CD4-positive, alpha-beta memory T cell (primary cell): Measurements from ENCODE around the gene CAMKK1. TPM values are rescaled to one million over a fixed set of nuclear protein-coding genes. Genes with fewer than 3 reads are reported as not detected.
A peak's percentile ranks its signal among the peaks of the same experiment; 100 is the strongest.

Experiments used
- CTCF ChIA-PET: fragments of 350-600 bp; sonication (Branson Sonifier 250); formaldehyde crosslinking; loops from one replicate; lab custom pipeline; 2021; ENCODE audit warnings: inconsistent platforms; ENCODE audit not compliant: partially characterized antibody; lab: Charles Lee
- POLR2A ChIA-PET: fragments of 350-600 bp; sonication (Branson Sonifier 250); formaldehyde crosslinking; loops from one replicate; lab custom pipeline; 2021; ENCODE audit not compliant: partially characterized antibody; lab: Charles Lee
- DNase-seq, 5 donors: peaks; one replicate each; pipeline versions ENCODE4 v3.0.0 to v3.0.0-alpha.2; 2020 to 2022; ENCODE audit warnings: mixed read lengths in 1 of 5
- H3K27ac ChIP-seq: one replicate; pipeline ENCODE4 v1.7.0; 2013; ENCODE audit warnings: low read depth, low read length
- H3K27me3 ChIP-seq: 2 replicates; pipeline ENCODE4 v1.7.0; 2013; ENCODE audit warnings: mild to moderate bottlenecking, low read length, moderate library complexity; ENCODE audit not compliant: insufficient read depth
- H3K36me3 ChIP-seq: 2 replicates; pipeline ENCODE4 v1.7.0; 2013; ENCODE audit warnings: mild to moderate bottlenecking, low read length, moderate library complexity; ENCODE audit not compliant: insufficient read depth
- H3K4me1 ChIP-seq: 2 replicates; pipeline ENCODE4 v1.7.0; 2013; ENCODE audit warnings: mild to moderate bottlenecking, low read length, moderate library complexity; ENCODE audit not compliant: insufficient read depth
- H3K4me3 ChIP-seq, 2 donors: one replicate each; pipeline ENCODE4 v1.7.0; 2013; ENCODE audit warnings: low read length in 2 of 2, mild to moderate bottlenecking in 1 of 2
- H3K9me3 ChIP-seq, 2 donors: one replicate each; pipeline ENCODE4 v1.7.0; 2013; ENCODE audit warnings: low read length in 2 of 2, control low read depth in 1 of 2; ENCODE audit not compliant: control insufficient read depth in 1 of 2
- H3K27ac Mint-ChIP-seq, 7 donors: one replicate each; pipeline ENCODE4 v1.8.0; 2020 to 2021; ENCODE audit warnings: mixed read lengths in 7 of 7, mild to moderate bottlenecking in 6 of 7, inconsistent platforms in 3 of 7, moderate library complexity in 3 of 7
- H3K27me3 Mint-ChIP-seq, 2 donors: one replicate each; pipeline ENCODE4 v1.8.0; 2020 to 2021; ENCODE audit warnings: mixed read lengths in 2 of 2
- H3K36me3 Mint-ChIP-seq, 2 donors: one replicate each; pipeline ENCODE4 v1.8.0; 2020 to 2021; ENCODE audit warnings: mixed read lengths in 2 of 2, inconsistent platforms in 1 of 2, mild to moderate bottlenecking in 1 of 2
- H3K4me1 Mint-ChIP-seq, 4 donors: one replicate each; pipeline ENCODE4 v1.8.0; 2020 to 2021; ENCODE audit warnings: mixed read lengths in 4 of 4, mild to moderate bottlenecking in 1 of 4
- H3K4me3 Mint-ChIP-seq, 8 donors: one replicate each; pipeline ENCODE4 v1.8.0; 2020 to 2021; ENCODE audit warnings: mixed read lengths in 8 of 8, mild to moderate bottlenecking in 7 of 8, moderate library complexity in 6 of 8, inconsistent platforms in 3 of 8
- H3K9me3 Mint-ChIP-seq, 8 donors: one replicate each; pipeline ENCODE4 v1.8.0; 2020 to 2021; ENCODE audit warnings: mixed read lengths in 8 of 8, mild to moderate bottlenecking in 5 of 8, inconsistent platforms in 3 of 8, moderate library complexity in 1 of 8
- intact Hi-C: fragments of 100-400 bp; cut with micrococcal nuclease; formaldehyde crosslinking; loops from one replicate; pipeline ENCODE4 v1.15.1; 2023
- polyA plus RNA-seq, 2 donors: library from polyadenylated mRNA; unstranded; fragments of 300-500 nt; fragmentation: Illumina TruSeq; gene quantifications; one replicate each; pipeline ENCODE4 v1.2.3, GENCODE V29; 2021
- total RNA-seq, 2 experiments: library from RNA; stranded (reverse); gene quantifications; one replicate each; pipeline ENCODE4 v1.2.3, GENCODE V29; 2021

The CAMKK1 gene
- total and polyA plus RNA-seq, 4 experiments from 2014 or later: 0.18 to 3.5 (median 3.0) TPM

DNA sequence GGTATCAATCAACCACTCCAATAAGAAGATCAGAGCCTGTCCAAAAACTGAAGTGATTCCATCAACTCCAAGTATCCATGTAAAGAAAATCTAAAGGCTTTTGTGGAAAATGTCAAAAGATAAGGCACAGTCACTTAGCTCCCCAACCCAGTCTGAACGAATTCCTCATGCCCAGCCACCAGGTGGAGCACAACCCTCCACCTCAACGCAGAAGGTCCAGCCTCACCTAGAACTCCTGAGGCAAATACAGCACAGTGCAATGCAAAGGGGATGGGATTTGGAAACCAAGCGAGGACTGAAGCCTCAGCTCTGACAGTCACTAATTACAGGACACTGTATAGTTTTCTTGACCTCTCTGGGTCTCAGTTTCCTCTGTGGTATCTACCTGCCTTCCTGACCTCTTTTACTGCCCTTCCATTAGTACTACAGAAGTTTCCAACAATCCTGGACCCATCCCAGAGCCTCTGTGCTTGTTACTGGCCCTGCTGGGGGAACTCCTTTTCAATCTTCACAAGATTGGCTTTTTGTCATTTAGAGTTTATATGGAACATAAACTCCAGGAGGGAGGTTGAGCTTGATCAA is 48.8 kb downstream of the CAMKK1 start:
- no peaks in the 10 kb centered on the region for H3K27me3 Mint-ChIP-seq
- intact Hi-C loops: loop anchor here (1.0 to 10.0 kb wide), 2 partner anchors 49 to 521 kb away; partner anchors contain the start of genes CAMKK1 and UBE2G1
- Histone ChIP-seq H3K4me3 (no peak overlapping the region), H3K9me3 (no peaks in the 10 kb centered on the region), H3K4me1 (peaks cover 30% of the 10 kb centered on the region), H3K36me3 (peaks cover 22% of the 10 kb centered on the region), H3K27me3 (no peaks in the 10 kb centered on the region), H3K27ac (no peak overlapping the region)
- H3K36me3 Mint-ChIP-seq: peaks cover 18 to 38% of the 10 kb centered on the region in 2 donors
- peak in 4 of 5 donors; percentile 27 to 38 (median 32) for DNase-seq
- POLR2A ChIA-PET: interaction anchor here (1.4 to 3.5 kb wide), 2 partner anchors 105 to 121 kb away, joined by 3 to 32 read pairs; partner anchors contain the start of gene HASPIN
- peak overlapping the region; percentile 1 to 84 (median 54) for H3K27ac Mint-ChIP-seq
- peaks cover 19 to 45% (median 30%) of the 10 kb centered on the region in 4 donors for H3K4me1 Mint-ChIP-seq
- no peaks in the 10 kb centered on the region for H3K9me3 Mint-ChIP-seq
- CTCF ChIA-PET: interaction anchor here (0.6 to 9.0 kb wide), 13 partner anchors 10 to 232 kb away, joined by 3 to 127 read pairs (median 3); partner anchors contain the start of genes CTNS and SHPK
- H3K4me3 Mint-ChIP-seq: peak overlapping the region; percentile 70 to 96 (median 94)

DNA sequence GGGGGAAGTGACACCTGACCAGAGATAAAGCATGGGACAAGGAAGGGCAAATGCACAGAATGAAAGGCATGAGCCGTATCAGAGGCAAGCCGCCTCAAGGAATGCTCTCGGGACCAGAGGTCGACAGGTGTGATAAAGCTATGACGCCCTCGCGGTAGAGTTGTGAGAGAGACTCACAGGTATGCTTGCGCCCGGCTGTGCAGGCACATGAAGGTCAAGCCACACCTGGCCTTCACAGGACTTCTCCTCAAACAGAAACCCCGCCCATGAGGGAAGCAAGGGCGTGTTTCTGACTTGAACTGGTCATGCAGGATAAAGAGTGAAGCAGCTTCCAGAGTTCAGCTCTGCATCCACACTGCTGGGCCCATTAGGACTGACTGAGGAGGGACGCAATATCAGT is 54.6 kb downstream of the CAMKK1 start:
- ChIA-PET POLR2A (interaction anchor here (0.8 to 1.6 kb wide), 2 partner anchors 8 to 202 kb away, joined by 3 to 6 read pairs; partner anchors contain the start of genes CTNS, NCBP3 and SHPK), CTCF (interaction anchor here (0.6 to 4.5 kb wide), 5 partner anchors 10 to 168 kb away, joined by 3 to 30 read pairs (median 3); no protein-coding TSS in a partner anchor)
- Mint-ChIP-seq H3K27ac (peak overlapping the region in 2 of 7 donors; percentile 65 to 80), H3K4me1 (peaks cover 15 to 36% (median 28%) of the 10 kb centered on the region in 4 donors), H3K36me3 (peaks cover 51 to 65% of the 10 kb centered on the region in 2 donors), H3K4me3 (no peak overlapping the region), H3K9me3 (no peaks in the 10 kb centered on the region), H3K27me3 (no peaks in the 10 kb centered on the region)
- H3K4me1 ChIP-seq: peaks cover 2% of the 10 kb centered on the region
- intact Hi-C loops: no loop called here
- H3K36me3 ChIP-seq: peaks cover 42% of the 10 kb centered on the region
- H3K27ac ChIP-seq: no peak overlapping the region
- DNase-seq: no peak
- no peaks in the 10 kb centered on the region for H3K9me3 ChIP-seq
- H3K27me3 ChIP-seq: no peaks in the 10 kb centered on the region
- H3K4me3 ChIP-seq: no peak overlapping the region

DNA sequence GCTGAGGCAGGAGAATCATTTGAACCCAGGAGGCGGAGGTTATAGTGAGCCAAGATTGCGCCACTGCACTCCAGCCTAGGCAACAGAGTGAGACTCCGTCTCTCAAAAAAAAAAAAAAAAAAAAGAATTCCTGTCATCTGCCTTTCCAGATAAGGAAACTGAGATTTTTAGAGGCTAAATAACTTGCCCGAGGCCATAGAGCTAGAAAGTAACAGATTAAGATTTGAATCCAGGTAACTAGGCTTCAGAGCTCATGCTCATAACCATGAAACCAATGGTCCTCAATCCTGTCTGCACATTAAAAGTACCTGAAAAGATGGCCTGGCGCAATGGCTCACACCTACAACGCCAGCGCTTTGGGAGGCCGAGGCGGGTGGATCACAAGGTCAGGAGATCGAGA is 56.3 kb downstream of the CAMKK1 start:
- intact Hi-C loops: no loop called here
- H3K4me3 Mint-ChIP-seq: no peak overlapping the region
- Histone ChIP-seq H3K9me3 (no peaks in the 10 kb centered on the region), H3K27me3 (no peaks in the 10 kb centered on the region), H3K4me1 (no peaks in the 10 kb centered on the region), H3K36me3 (peaks cover 34% of the 10 kb centered on the region), H3K27ac (no peak overlapping the region), H3K4me3 (no peak overlapping the region)
- ChIA-PET POLR2A (no interaction called here), CTCF (interaction anchor here (0.6 to 4.4 kb wide), 4 partner anchors 10 to 118 kb away, joined by 3 to 24 read pairs (median 4); partner anchors contain the start of gene NCBP3)
- DNase-seq: no peak
- peaks cover 52 to 64% of the 10 kb centered on the region in 2 donors for H3K36me3 Mint-ChIP-seq
- H3K27ac Mint-ChIP-seq: peak overlapping the region in 1 of 7 donors; percentile 35
- H3K27me3 Mint-ChIP-seq: no peaks in the 10 kb centered on the region
- no peaks in the 10 kb centered on the region for H3K9me3 Mint-ChIP-seq
- H3K4me1 Mint-ChIP-seq: peaks cover 15 to 36% (median 27%) of the 10 kb centered on the region in 4 donors

DNA sequence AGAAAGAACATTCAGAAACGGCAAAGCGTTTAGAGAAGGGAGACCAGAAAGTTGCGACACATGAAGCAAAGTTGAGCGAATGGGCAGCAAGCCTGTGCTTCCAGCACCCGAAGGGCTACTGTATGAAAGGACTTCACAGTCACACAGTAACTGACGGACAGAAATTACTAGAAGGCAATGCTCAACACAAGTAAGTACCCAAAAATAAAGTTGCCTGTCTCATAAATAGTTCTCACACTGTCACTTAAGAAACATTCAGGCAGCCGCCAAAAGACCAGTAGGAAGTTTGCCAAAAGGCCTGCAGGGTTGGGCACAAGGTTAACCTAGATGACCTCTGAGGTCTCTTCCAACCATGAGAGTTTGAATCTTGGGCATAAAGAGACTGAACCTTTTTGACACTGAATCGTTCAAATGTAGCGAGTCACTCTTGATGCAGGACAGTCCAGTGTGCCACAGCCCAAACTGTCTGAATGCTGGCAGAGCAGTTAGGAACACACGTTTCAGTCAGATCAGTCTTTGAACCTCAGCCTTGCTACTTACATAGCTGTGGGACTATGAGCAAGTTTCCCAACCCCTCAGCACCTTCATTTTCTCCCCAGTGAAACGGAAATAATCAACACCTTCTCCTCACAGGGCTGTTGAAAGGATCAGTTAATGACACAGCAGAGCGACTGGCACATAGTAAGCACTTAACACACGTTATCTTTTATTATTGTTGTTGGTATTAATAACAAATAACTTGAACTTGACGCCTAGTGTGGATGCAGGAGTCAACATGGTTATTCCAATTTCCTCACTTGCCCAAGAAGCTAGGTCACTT is 57.2 kb downstream of the CAMKK1 start:
- ChIA-PET CTCF (interaction anchor here (1.1 to 4.4 kb wide), 2 partner anchors 78 to 98 kb away, joined by 3 to 24 read pairs; no protein-coding TSS in a partner anchor), POLR2A (no interaction called here)
- Histone ChIP-seq H3K4me1 (no peaks in the 10 kb centered on the region), H3K36me3 (peaks cover 32% of the 10 kb centered on the region), H3K4me3 (no peak overlapping the region), H3K27ac (no peak overlapping the region), H3K27me3 (no peaks in the 10 kb centered on the region), H3K9me3 (no peaks in the 10 kb centered on the region)
- Mint-ChIP-seq H3K27me3 (no peaks in the 10 kb centered on the region), H3K4me1 (peaks cover 13 to 27% (median 21%) of the 10 kb centered on the region in 4 donors), H3K4me3 (no peak overlapping the region), H3K27ac (peak overlapping the region in 1 of 7 donors; percentile 56), H3K36me3 (peaks cover 47 to 55% of the 10 kb centered on the region in 2 donors), H3K9me3 (no peaks in the 10 kb centered on the region)
- intact Hi-C loops: no loop called here
- DNase-seq: no peak

DNA sequence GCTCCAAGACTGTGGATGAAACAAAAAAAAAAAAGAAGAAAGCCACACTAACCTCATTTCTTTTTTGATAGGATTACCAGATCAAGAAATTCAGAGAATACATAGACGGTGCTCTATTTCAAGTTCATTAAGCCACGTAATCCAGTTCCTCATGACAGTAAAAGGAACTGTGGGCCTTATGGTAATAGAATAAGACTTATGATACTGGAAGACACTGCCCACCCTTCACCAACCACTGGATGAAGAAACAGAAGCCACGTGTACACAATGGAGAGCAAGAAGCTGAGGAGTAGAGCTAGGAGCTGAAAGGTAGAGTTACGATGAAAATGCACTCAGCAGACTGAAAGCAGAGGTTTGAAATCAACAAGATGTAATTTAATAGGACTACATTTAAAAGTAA is 58.0 kb downstream of the CAMKK1 start:
- POLR2A ChIA-PET: interaction anchor here (0.7 kb wide), 1 partner anchor 111 kb away, joined by 3 read pairs; the partner anchor contains the start of gene HASPIN
- H3K9me3 Mint-ChIP-seq: no peaks in the 10 kb centered on the region
- peaks cover 42 to 50% of the 10 kb centered on the region in 2 donors for H3K36me3 Mint-ChIP-seq

DNA sequence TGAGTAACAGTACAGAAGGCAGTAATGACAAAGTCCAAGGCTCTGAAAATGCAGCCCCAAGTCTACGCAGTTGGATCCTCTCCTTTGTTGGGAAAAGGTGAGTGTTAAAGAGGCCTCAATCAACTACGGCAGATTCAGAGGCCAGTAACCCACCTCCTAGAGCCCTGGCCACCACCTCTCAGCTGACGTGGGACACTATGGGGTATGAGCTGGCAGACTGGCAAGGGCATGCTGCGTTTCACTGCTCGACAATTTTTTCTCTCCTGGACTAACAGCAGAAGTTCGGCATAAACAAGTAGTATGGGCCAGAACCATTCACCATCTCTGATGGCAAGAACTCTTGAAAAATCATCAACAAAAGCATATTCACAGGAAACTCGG is 64.0 kb downstream of the CAMKK1 start:
- H3K27me3 Mint-ChIP-seq: no peaks in the 10 kb centered on the region
- H3K36me3 ChIP-seq: peaks cover 44% of the 10 kb centered on the region
- H3K4me1 Mint-ChIP-seq: peaks cover 3 to 10% (median 5%) of the 10 kb centered on the region in 4 donors
- H3K9me3 Mint-ChIP-seq: peaks cover 0 to 3% (median 0%) of the 10 kb centered on the region in 8 donors
- intact Hi-C loops: loop anchor here (5.0 kb wide), 1 partner anchor 782 kb away; no protein-coding TSS in a partner anchor
- H3K27ac Mint-ChIP-seq: no peak overlapping the region
- no peaks in the 10 kb centered on the region for H3K4me1 ChIP-seq
- no peaks in the 10 kb centered on the region for H3K27me3 ChIP-seq
- POLR2A ChIA-PET: interaction anchor here (4.5 kb wide), 1 partner anchor 91 kb away, joined by 41 read pairs; no protein-coding TSS in a partner anchor
- no peak overlapping the region for H3K4me3 Mint-ChIP-seq
- H3K36me3 Mint-ChIP-seq: peaks cover 43 to 61% of the 10 kb centered on the region in 2 donors
- CTCF ChIA-PET: interaction anchor here (1.7 to 11.7 kb wide), 6 partner anchors 11 to 146 kb away, joined by 6 to 333 read pairs (median 30); partner anchors contain the start of gene NCBP3
- H3K27ac ChIP-seq: no peak overlapping the region
- no peak for DNase-seq
- no peaks in the 10 kb centered on the region for H3K9me3 ChIP-seq
- no peak overlapping the region for H3K4me3 ChIP-seq

More for the DNA sequence above, 58.0 kb downstream of the CAMKK1 start:
- no peaks in the 10 kb centered on the region for H3K9me3 ChIP-seq
- peaks cover 24% of the 10 kb centered on the region for H3K36me3 ChIP-seq
- no peak overlapping the region for H3K4me3 ChIP-seq
- Mint-ChIP-seq H3K4me1 (peaks cover 9 to 22% (median 16%) of the 10 kb centered on the region in 4 donors), H3K27me3 (no peaks in the 10 kb centered on the region), H3K4me3 (no peak overlapping the region), H3K27ac (no peak overlapping the region)
- H3K4me1 ChIP-seq: no peaks in the 10 kb centered on the region
- no peak for DNase-seq
- no peak overlapping the region for H3K27ac ChIP-seq
- H3K27me3 ChIP-seq: no peaks in the 10 kb centered on the region
- CTCF ChIA-PET: interaction anchor here (1.0 to 1.4 kb wide), 3 partner anchors 9 to 97 kb away, joined by 4 to 7 read pairs (median 5); partner anchors contain the start of gene NCBP3
- intact Hi-C loops: no loop called here
